ENCODE results near the gene CYB561D1. TPM values are rescaled to one million over a fixed set of nuclear protein-coding genes. Genes with fewer than 3 reads are reported as not detected.

CYB561D1 gene
- total and polyA plus RNA-seq, 9 of the 15 experiments (the other 6 are each of a cell fraction or from before 2014, with no cell fraction given) = 0.71 to 7.2 (median 3.5) TPM

- H3K9ac ChIP-seq (ENCODE audit: insufficient read depth in 1 of 2, low read depth in 2 of 2, low read length in 2 of 2) = peak overlapping the region in 1 of 2 experiments; percentile 24; a peak in 1 of 4 replicates
- no peak for ATAC-seq
- H3K27me3 ChIP-seq (ENCODE audit: control insufficient read depth in 2 of 2, insufficient read depth in 2 of 2, low read length in 2 of 2) = no peaks in the 10 kb centered on the region
- H3K79me2 ChIP-seq (ENCODE audit: control insufficient read depth, insufficient read depth, low read length) = peaks cover 5% of the 10 kb centered on the region; the same call in 1 of the 3 replicates
- DNase-seq (ENCODE audit: extremely low read depth in 1 of 4, low spot score in 3 of 4) = no peak
- ChIA-PET POLR2A (interaction anchor here (0.8 to 1.4 kb wide), 3 partner anchors 10 to 90 kb away, joined by 3 read pairs; no protein-coding TSS in a partner anchor), CTCF (ENCODE audit: low intra/inter-chr PET ratio) (interaction anchor here (6.9 kb wide), 1 partner anchor 37 kb away, joined by 131 read pairs; no protein-coding TSS in a partner anchor)
- in situ Hi-C loops (cut with MboI) = loop anchor here (5.0 kb wide), 1 partner anchor 37 kb away; no protein-coding TSS in a partner anchor
- H3K4me3 ChIP-seq = no peak overlapping the region
- H3K4me2 ChIP-seq (ENCODE audit: insufficient read depth, low read length) = no peak overlapping the region
- intact Hi-C loops (cut with micrococcal nuclease) = no loop called here
- H3K9me3 ChIP-seq (replicated peaks; ENCODE audit: control insufficient read depth, insufficient read depth, low read depth, low read length) = no peaks in the 10 kb centered on the region
- FAIRE-seq = no peak
- H4K20me1 ChIP-seq (replicated peaks; ENCODE audit: control insufficient read depth, insufficient read depth, low read length) = no peaks in the 10 kb centered on the region; the same call in 1 of the 2 replicates
- no peaks in the 10 kb centered on the region for H3K9me1 ChIP-seq (ENCODE audit: control insufficient read depth, insufficient read depth, low read length)
- H3K36me3 ChIP-seq (ENCODE audit: control insufficient read depth, insufficient read depth, low read length) = peaks cover 35% of the 10 kb centered on the region; the same call in 2 of the 3 replicates
- TF ChIP-seq TCF7 (IDR thresholded peaks at IDR 0.05; ENCODE audit: borderline replicate concordance) (no peak), HNRNPK (IDR thresholded peaks at IDR 0.05; ENCODE audit: low read depth, low read length, poor library complexity, severe bottlenecking) (no peak), RBFOX2 (IDR thresholded peaks at IDR 0.05; ENCODE audit: low read depth, low read length) (0 out of 2 replicates have a peak, but pooled peaks have one; percentile 32)
- H3K27ac ChIP-seq (ENCODE audit: extremely low read depth, low read depth, low read length) = no peak overlapping the region
- BruUV-seq (replicated peaks) = no TSS peak
- H3K4me1 ChIP-seq (replicated peaks in 1 of 2; ENCODE audit: control insufficient read depth in 2 of 2, insufficient read depth in 2 of 2, low read length in 2 of 2) = peaks cover 13 to 30% of the 10 kb centered on the region in 2 experiments; a peak in 4 of 5 replicates
- H2AFZ ChIP-seq (ENCODE audit: low read depth, low read length) = no peak overlapping the region
- WGBS (ENCODE audit: insufficient coverage, low coverage, missing lambda C conversion rate) = 87% methylated on average over 7 of the region's 7 CpGs
These were observed 1.8 kb downstream of the CYB561D1 start for GRCh38 chr1:109495738-109496137.

All from K562 (cell line).